ENCODE data around the gene GHRHR.

The GHRHR gene

GRCh38 chr7:31006857-31007256, 43.1 kb downstream of the GHRHR start:
- TF ChIP-seq GABPA (IDR thresholded peaks at IDR 0.05; ENCODE audit: low read depth) (no peak), REST (IDR thresholded peaks at IDR 0.05; ENCODE audit: insufficient replicate concordance, low read depth) (no peak), SPI1 (IDR thresholded peaks at IDR 0.05; ENCODE audit: borderline replicate concordance, low read depth) (no peak), POLR2AphosphoS5 (IDR thresholded peaks at IDR 0.05; ENCODE audit: low read depth) (no peak)
- TF ChIP-seq, protein P1, sequence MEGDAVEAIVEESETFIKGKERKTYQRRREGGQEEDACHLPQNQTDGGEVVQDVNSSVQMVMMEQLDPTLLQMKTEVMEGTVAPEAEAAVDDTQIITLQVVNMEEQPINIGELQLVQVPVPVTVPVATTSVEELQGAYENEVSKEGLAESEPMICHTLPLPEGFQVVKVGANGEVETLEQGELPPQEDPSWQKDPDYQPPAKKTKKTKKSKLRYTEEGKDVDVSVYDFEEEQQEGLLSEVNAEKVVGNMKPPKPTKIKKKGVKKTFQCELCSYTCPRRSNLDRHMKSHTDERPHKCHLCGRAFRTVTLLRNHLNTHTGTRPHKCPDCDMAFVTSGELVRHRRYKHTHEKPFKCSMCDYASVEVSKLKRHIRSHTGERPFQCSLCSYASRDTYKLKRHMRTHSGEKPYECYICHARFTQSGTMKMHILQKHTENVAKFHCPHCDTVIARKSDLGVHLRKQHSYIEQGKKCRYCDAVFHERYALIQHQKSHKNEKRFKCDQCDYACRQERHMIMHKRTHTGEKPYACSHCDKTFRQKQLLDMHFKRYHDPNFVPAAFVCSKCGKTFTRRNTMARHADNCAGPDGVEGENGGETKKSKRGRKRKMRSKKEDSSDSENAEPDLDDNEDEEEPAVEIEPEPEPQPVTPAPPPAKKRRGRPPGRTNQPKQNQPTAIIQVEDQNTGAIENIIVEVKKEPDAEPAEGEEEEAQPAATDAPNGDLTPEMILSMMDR (IDR thresholded peaks at IDR 0.05; ENCODE audit: insufficient read depth, low read length), result no peak

DNA sequence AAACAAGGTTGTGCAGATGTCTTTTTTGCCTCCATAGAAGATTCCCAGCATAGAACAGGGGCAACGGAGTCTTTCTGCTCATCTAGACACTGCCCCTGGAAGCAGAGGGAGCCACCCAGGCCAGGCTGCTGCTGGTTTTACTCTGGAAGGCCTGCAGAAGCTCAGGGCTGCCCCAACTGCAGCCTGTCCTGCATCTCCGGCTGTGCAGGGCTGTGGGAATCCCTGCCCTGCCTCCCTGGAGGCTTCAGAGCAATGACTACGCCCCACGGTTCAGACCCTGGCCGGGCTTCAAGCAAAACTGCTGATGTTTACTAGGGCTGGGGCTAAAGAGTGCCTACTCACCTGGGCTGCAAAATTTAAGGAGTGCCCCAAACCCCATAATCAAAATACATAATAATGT, 43.9 kb downstream of the GHRHR start:
- TF ChIP-seq SPI1 (IDR thresholded peaks at IDR 0.05; ENCODE audit: borderline replicate concordance, low read depth), result no peak
- TF ChIP-seq POLR2AphosphoS5 (IDR thresholded peaks at IDR 0.05; ENCODE audit: low read depth), result no peak
- TF ChIP-seq, protein P1 (IDR thresholded peaks at IDR 0.05; ENCODE audit: insufficient read depth, low read length), result no peak
- no peak for TF ChIP-seq REST (IDR thresholded peaks at IDR 0.05; ENCODE audit: insufficient replicate concordance, low read depth)
- TF ChIP-seq GABPA (IDR thresholded peaks at IDR 0.05; ENCODE audit: low read depth), result no peak
- H3K27me3 ChIP-seq (ENCODE audit: insufficient read depth, poor library complexity, severe bottlenecking), result no peaks in the 10 kb centered on the region
- H3K4me3 ChIP-seq (replicated peaks; ENCODE audit: insufficient read depth, low read length), result no peak overlapping the region
- H3K27ac ChIP-seq (replicated peaks), result no peak overlapping the region
- DNase-seq (ENCODE audit: low read depth in 1 of 2, low spot score in 1 of 2), result no peak

More at GRCh38 chr7:31006857-31007256, 43.1 kb downstream of the GHRHR start:
- no peak for DNase-seq (ENCODE audit: low read depth in 1 of 2, low spot score in 1 of 2)
- H3K27ac ChIP-seq (replicated peaks), result no peak overlapping the region
- H3K4me3 ChIP-seq (replicated peaks; ENCODE audit: insufficient read depth, low read length), result no peak overlapping the region
- no peaks in the 10 kb centered on the region for H3K27me3 ChIP-seq (ENCODE audit: insufficient read depth, poor library complexity, severe bottlenecking)

- TF ChIP-seq, protein P1 (IDR thresholded peaks at IDR 0.05; ENCODE audit: insufficient read depth, low read length), result no peak
- TF ChIP-seq GABPA (IDR thresholded peaks at IDR 0.05; ENCODE audit: low read depth), result no peak
- TF ChIP-seq SPI1 (IDR thresholded peaks at IDR 0.05; ENCODE audit: borderline replicate concordance, low read depth), result no peak
- TF ChIP-seq POLR2AphosphoS5 (IDR thresholded peaks at IDR 0.05; ENCODE audit: low read depth), result no peak
- TF ChIP-seq REST (IDR thresholded peaks at IDR 0.05; ENCODE audit: insufficient replicate concordance, low read depth), result no peak
- H3K27me3 ChIP-seq (ENCODE audit: insufficient read depth, poor library complexity, severe bottlenecking), result no peaks in the 10 kb centered on the region
- no peak overlapping the region for H3K4me3 ChIP-seq (replicated peaks; ENCODE audit: insufficient read depth, low read length)
- DNase-seq (ENCODE audit: low read depth in 1 of 2, low spot score in 1 of 2), result no peak
- H3K27ac ChIP-seq (replicated peaks), result no peak overlapping the region
Measured at GRCh38 chr7:31014826-31015225, 51.1 kb downstream of the GHRHR start.
